HG03460 (cell line): Measurements from ENCODE around the gene SGPP1.
"Not testable (repeated sequence)": the region's sequence is repeated elsewhere in the genome, so short reads cannot be mapped to it uniquely, and the experiment has no call there.

Experiments
- ATAC-seq: cut with Tn5 transposase; IDR thresholded peaks from one replicate; pipeline ENCODE4 v1.9.1; 2021; ENCODE audit not compliant: unreplicated experiment

SGPP1 gene

GRCh38 chr14:63676615-63677014, 51.2 kb downstream of the SGPP1 start:
- ATAC-seq: no peak

- ATAC-seq: no peak
These were observed 53.9 kb downstream of the SGPP1 start for GRCh38 chr14:63673886-63674497.

GRCh38 chr14:63673255-63673654, 54.6 kb downstream of the SGPP1 start:
- ATAC-seq: no peak

GRCh38 chr14:63672417-63673180, 55.3 kb downstream of the SGPP1 start:
- peak; percentile 79 for ATAC-seq

- ATAC-seq: no peak
These were observed 55.9 kb downstream of the SGPP1 start for GRCh38 chr14:63671987-63672386.

- ATAC-seq: peak; percentile 38
These were observed 57.2 kb downstream of the SGPP1 start for GRCh38 chr14:63670692-63671091.

- no peak for ATAC-seq
These were observed 61.5 kb downstream of the SGPP1 start for GRCh38 chr14:63666335-63666734.

- no peak for ATAC-seq
These were observed 64.2 kb downstream of the SGPP1 start for GRCh38 chr14:63663428-63664341.

GRCh38 chr14:63662776-63663175, 65.1 kb downstream of the SGPP1 start:
- no peak for ATAC-seq

- ATAC-seq: not testable (repeated sequence)
These were observed 66.0 kb downstream of the SGPP1 start for GRCh38 chr14:63661881-63662280.

GRCh38 chr14:63659726-63660125, 68.1 kb downstream of the SGPP1 start:
- ATAC-seq: no peak

- no peak for ATAC-seq
These were observed 71.7 kb downstream of the SGPP1 start for GRCh38 chr14:63656194-63656593.

GRCh38 chr14:63654936-63655335, 72.9 kb downstream of the SGPP1 start:
- ATAC-seq: no peak

- no peak for ATAC-seq
These were observed 73.5 kb downstream of the SGPP1 start for GRCh38 chr14:63654346-63654745.

- ATAC-seq: no peak
These were observed 75.5 kb downstream of the SGPP1 start for GRCh38 chr14:63652406-63652805.

GRCh38 chr14:63650256-63650952, 77.5 kb downstream of the SGPP1 start:
- ATAC-seq: peak; percentile 58

GRCh38 chr14:63647696-63648410, 80.0 kb downstream of the SGPP1 start:
- no peak for ATAC-seq

GRCh38 chr14:63644741-63645140, 83.1 kb downstream of the SGPP1 start:
- no peak for ATAC-seq

GRCh38 chr14:63642656-63643382, 85.0 kb downstream of the SGPP1 start:
- ATAC-seq: no peak

- ATAC-seq: peak; percentile 59
These were observed 85.6 kb downstream of the SGPP1 start for GRCh38 chr14:63642229-63642611.
